Measurements from ENCODE around the gene MGAM2.

- TF ChIP-seq CTCF (IDR thresholded peaks at IDR 0.05), result no peak
- no peak for TF ChIP-seq POLR2A (IDR thresholded peaks at IDR 0.05)
Observed at GRCh38 chr7:142257958-142258357, 146.4 kb downstream of the MGAM2 start, which contains the start of gene PRSS58.

All from Peyer's patch (tissue), 4 donors.